ENCODE measurements around the gene ABLIM1.

DNA sequence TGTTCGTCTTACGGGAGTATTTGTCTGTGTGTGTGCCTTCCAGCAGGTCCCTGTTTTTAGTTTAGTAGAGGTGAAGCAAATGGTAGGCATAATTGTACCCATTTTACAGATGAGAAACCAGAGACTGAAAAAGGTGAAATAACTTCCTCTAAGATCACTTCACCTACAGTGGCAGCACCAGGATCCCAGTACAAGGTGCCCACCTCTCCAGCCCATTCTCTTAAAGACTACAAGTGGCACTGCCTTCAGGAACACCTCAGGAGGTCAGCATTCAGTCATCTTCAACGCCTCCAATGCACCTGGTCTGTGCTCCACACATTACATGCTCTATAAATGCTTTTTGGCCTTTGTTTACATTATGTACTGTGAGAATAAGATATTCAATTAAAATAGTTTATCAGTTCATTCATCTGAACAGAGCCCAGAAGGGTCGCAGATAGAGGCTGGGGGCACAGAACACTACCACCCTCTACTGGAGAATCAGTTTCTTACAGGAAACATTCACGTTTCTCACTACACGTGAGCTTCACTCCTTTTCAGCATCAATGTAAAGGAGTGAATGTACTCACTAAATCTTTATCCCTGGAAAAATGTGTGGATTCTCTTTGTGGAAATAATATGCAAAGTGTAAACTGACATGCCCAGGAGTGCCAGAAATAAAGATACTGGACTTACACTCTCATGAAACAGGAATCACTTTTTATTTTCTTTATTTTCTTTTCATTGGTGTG, 45.5 kb upstream of the ABLIM1 start:
- no peak for TF ChIP-seq POLR2A (IDR thresholded peaks at IDR 0.05)
- TF ChIP-seq, protein P1, sequence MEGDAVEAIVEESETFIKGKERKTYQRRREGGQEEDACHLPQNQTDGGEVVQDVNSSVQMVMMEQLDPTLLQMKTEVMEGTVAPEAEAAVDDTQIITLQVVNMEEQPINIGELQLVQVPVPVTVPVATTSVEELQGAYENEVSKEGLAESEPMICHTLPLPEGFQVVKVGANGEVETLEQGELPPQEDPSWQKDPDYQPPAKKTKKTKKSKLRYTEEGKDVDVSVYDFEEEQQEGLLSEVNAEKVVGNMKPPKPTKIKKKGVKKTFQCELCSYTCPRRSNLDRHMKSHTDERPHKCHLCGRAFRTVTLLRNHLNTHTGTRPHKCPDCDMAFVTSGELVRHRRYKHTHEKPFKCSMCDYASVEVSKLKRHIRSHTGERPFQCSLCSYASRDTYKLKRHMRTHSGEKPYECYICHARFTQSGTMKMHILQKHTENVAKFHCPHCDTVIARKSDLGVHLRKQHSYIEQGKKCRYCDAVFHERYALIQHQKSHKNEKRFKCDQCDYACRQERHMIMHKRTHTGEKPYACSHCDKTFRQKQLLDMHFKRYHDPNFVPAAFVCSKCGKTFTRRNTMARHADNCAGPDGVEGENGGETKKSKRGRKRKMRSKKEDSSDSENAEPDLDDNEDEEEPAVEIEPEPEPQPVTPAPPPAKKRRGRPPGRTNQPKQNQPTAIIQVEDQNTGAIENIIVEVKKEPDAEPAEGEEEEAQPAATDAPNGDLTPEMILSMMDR (IDR thresholded peaks at IDR 0.05 in 4 of 5, conservative IDR thresholded peaks at IDR 0.05 in 1 of 5): peak; percentile 41 to 71 (median 62)
